PC-9 (cell line): ENCODE data around the gene CACNA1E.

Experiments used
- CTCF ChIP-seq: fragments of 200-600 bp; sonication (generic); conservative IDR thresholded peaks from 2 replicates; pipeline ENCODE4 v1.6.1; 2017; ENCODE audit warnings: mixed run types, antibody characterized with exemption, mild to moderate bottlenecking, moderate library complexity
- EZH2 ChIP-seq: fragments of 200-600 bp; sonication (generic); IDR thresholded peaks from 2 replicates; pipeline ENCODE4 v1.8.0; 2017; ENCODE audit warnings: antibody characterized with exemption, low read depth

DNA sequence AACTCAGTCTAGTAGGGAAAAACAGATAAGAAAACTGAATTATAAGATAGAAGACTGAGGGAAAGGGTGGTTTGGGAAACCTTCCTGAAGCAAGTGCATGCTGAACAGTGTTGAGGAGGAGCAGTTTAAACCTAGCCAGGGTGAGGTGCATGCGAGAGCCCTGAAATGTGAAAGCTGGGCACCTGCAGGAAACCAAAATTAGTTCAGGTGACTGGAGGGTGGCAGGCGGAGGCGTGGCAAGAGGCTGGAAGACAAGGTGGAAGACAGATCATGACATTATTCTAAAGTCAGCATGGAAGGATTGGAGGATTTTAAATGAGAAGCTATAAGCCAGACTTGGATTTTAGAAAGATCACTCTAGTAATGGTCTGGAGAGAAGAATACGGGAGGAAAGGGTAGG lies 75.1 kb downstream of the CACNA1E start:
- TF ChIP-seq CTCF: no peak
- no peak for TF ChIP-seq EZH2
